ENCODE measurements around the gene KDM1B. TPM values are rescaled to one million over a fixed set of nuclear protein-coding genes. Genes with fewer than 3 reads are reported as not detected.

The KDM1B gene
- total and polyA plus RNA-seq, 2 donors, result 9.4 to 14.1 TPM

- no peak overlapping the region for H3K27ac ChIP-seq (ENCODE audit: low read depth in 1 of 2, low read length in 1 of 2)
- H3K4me1 ChIP-seq (ENCODE audit: control insufficient read depth in 2 of 2, insufficient read depth in 2 of 2, low read length in 2 of 2), result no peaks in the 10 kb centered on the region
- H3K27me3 ChIP-seq (ENCODE audit: control insufficient read depth in 2 of 2, insufficient read depth in 1 of 2, low read length in 1 of 2), result no peaks in the 10 kb centered on the region
- peaks cover 20 to 72% of the 10 kb centered on the region in 2 donors for H3K36me3 ChIP-seq (ENCODE audit: control insufficient read depth in 2 of 2, insufficient read depth in 2 of 2, low read length in 1 of 2)
- DNase-seq (ENCODE audit: low read depth in 6 of 9, low spot score in 9 of 9), result no peak
- no peaks in the 10 kb centered on the region for H3K9me3 ChIP-seq (ENCODE audit: control insufficient read depth in 2 of 2, insufficient read depth in 1 of 2, low read length in 1 of 2)
- WGBS, result over 99% methylated on average over 4 of the region's 4 CpGs
- no peak overlapping the region for H3K4me3 ChIP-seq (ENCODE audit: low read length in 2 of 2)
Observed at GRCh38 chr6:18249271-18249670, 94.0 kb downstream of the KDM1B start.

- DNase-seq (ENCODE audit: low read depth in 6 of 9, low spot score in 9 of 9), result no peak
- Histone ChIP-seq H3K9me3 (ENCODE audit: control insufficient read depth in 2 of 2, insufficient read depth in 1 of 2, low read length in 1 of 2) (no peaks in the 10 kb centered on the region), H3K27ac (ENCODE audit: low read depth in 1 of 2, low read length in 1 of 2) (no peak overlapping the region), H3K4me1 (ENCODE audit: control insufficient read depth in 2 of 2, insufficient read depth in 2 of 2, low read length in 2 of 2) (no peaks in the 10 kb centered on the region), H3K27me3 (ENCODE audit: control insufficient read depth in 2 of 2, insufficient read depth in 1 of 2, low read length in 1 of 2) (no peaks in the 10 kb centered on the region), H3K4me3 (ENCODE audit: low read length in 2 of 2) (no peak overlapping the region), H3K36me3 (ENCODE audit: control insufficient read depth in 2 of 2, insufficient read depth in 2 of 2, low read length in 1 of 2) (peaks cover 18 to 73% of the 10 kb centered on the region in 2 donors)
- WGBS, result 99% methylated on average over 5 of the region's 5 CpGs
Observed at GRCh38 chr6:18253635-18254034, 98.4 kb downstream of the KDM1B start.

GRCh38 chr6:18254793-18255192 lies 99.6 kb downstream of the KDM1B start:
- WGBS, result 98% methylated on average over 6 of the region's 6 CpGs
- Histone ChIP-seq H3K36me3 (ENCODE audit: control insufficient read depth in 2 of 2, insufficient read depth in 2 of 2, low read length in 1 of 2) (peaks cover 14 to 64% of the 10 kb centered on the region in 2 donors), H3K27me3 (ENCODE audit: control insufficient read depth in 2 of 2, insufficient read depth in 1 of 2, low read length in 1 of 2) (no peaks in the 10 kb centered on the region), H3K4me3 (ENCODE audit: low read length in 2 of 2) (no peak overlapping the region), H3K4me1 (ENCODE audit: control insufficient read depth in 2 of 2, insufficient read depth in 2 of 2, low read length in 2 of 2) (no peaks in the 10 kb centered on the region), H3K27ac (ENCODE audit: low read depth in 1 of 2, low read length in 1 of 2) (no peak overlapping the region), H3K9me3 (ENCODE audit: control insufficient read depth in 2 of 2, insufficient read depth in 1 of 2, low read length in 1 of 2) (no peaks in the 10 kb centered on the region)
- no peak for DNase-seq (ENCODE audit: low read depth in 6 of 9, low spot score in 9 of 9)

- Histone ChIP-seq H3K4me1 (ENCODE audit: control insufficient read depth in 2 of 2, insufficient read depth in 2 of 2, low read length in 2 of 2) (peaks cover 8 to 24% of the 10 kb centered on the region in 2 donors), H3K27ac (ENCODE audit: low read depth in 1 of 2, low read length in 1 of 2) (no peak overlapping the region), H3K27me3 (ENCODE audit: control insufficient read depth in 2 of 2, insufficient read depth in 1 of 2, low read length in 1 of 2) (no peaks in the 10 kb centered on the region), H3K4me3 (ENCODE audit: low read length in 2 of 2) (no peak overlapping the region), H3K36me3 (ENCODE audit: control insufficient read depth in 2 of 2, insufficient read depth in 2 of 2, low read length in 1 of 2) (peaks cover 4 to 42% of the 10 kb centered on the region in 2 donors), H3K9me3 (ENCODE audit: control insufficient read depth in 2 of 2, insufficient read depth in 1 of 2, low read length in 1 of 2) (no peaks in the 10 kb centered on the region)
- WGBS, result 95% methylated on average over 4 of the region's 4 CpGs
- DNase-seq (ENCODE audit: low read depth in 6 of 9, low spot score in 9 of 9), result no peak
Observed at GRCh38 chr6:18259675-18260447, 104.6 kb downstream of the KDM1B start.

GRCh38 chr6:18260448-18261106 lies 105.4 kb downstream of the KDM1B start:
- peaks cover 13 to 29% of the 10 kb centered on the region in 2 donors for H3K4me1 ChIP-seq (ENCODE audit: control insufficient read depth in 2 of 2, insufficient read depth in 2 of 2, low read length in 2 of 2)
- H3K4me3 ChIP-seq (ENCODE audit: low read length in 2 of 2), result no peak overlapping the region
- no peaks in the 10 kb centered on the region for H3K27me3 ChIP-seq (ENCODE audit: control insufficient read depth in 2 of 2, insufficient read depth in 1 of 2, low read length in 1 of 2)
- peak overlapping the region; percentile 14 to 25 for H3K27ac ChIP-seq (ENCODE audit: low read depth in 1 of 2, low read length in 1 of 2)
- 66% methylated on average over 4 of the region's 4 CpGs for WGBS
- DNase-seq (ENCODE audit: low read depth in 6 of 9, low spot score in 9 of 9), result no peak
- H3K9me3 ChIP-seq (ENCODE audit: control insufficient read depth in 2 of 2, insufficient read depth in 1 of 2, low read length in 1 of 2), result peaks cover 0 to 3% of the 10 kb centered on the region in 2 donors
- H3K36me3 ChIP-seq (ENCODE audit: control insufficient read depth in 2 of 2, insufficient read depth in 2 of 2, low read length in 1 of 2), result peaks cover 4 to 35% of the 10 kb centered on the region in 2 donors

- Histone ChIP-seq H3K4me1 (ENCODE audit: control insufficient read depth in 2 of 2, insufficient read depth in 2 of 2, low read length in 2 of 2) (peaks cover 13 to 29% of the 10 kb centered on the region in 2 donors), H3K9me3 (ENCODE audit: control insufficient read depth in 2 of 2, insufficient read depth in 1 of 2, low read length in 1 of 2) (peaks cover 2 to 14% of the 10 kb centered on the region in 2 donors), H3K4me3 (ENCODE audit: low read length in 2 of 2) (no peak overlapping the region), H3K27ac (ENCODE audit: low read depth in 1 of 2, low read length in 1 of 2) (no peak overlapping the region), H3K36me3 (ENCODE audit: control insufficient read depth in 2 of 2, insufficient read depth in 2 of 2, low read length in 1 of 2) (peaks cover 4 to 24% of the 10 kb centered on the region in 2 donors), H3K27me3 (ENCODE audit: control insufficient read depth in 2 of 2, insufficient read depth in 1 of 2, low read length in 1 of 2) (no peaks in the 10 kb centered on the region)
- DNase-seq (ENCODE audit: low read depth in 6 of 9, low spot score in 9 of 9), result no peak
- WGBS, result 91% methylated on average over 6 of the region's 6 CpGs
Observed at GRCh38 chr6:18261877-18262276, 106.7 kb downstream of the KDM1B start.

- Histone ChIP-seq H3K4me1 (ENCODE audit: control insufficient read depth in 2 of 2, insufficient read depth in 2 of 2, low read length in 2 of 2) (peaks cover 13 to 29% of the 10 kb centered on the region in 2 donors), H3K36me3 (ENCODE audit: control insufficient read depth in 2 of 2, insufficient read depth in 2 of 2, low read length in 1 of 2) (peaks cover 0 to 16% of the 10 kb centered on the region in 2 donors), H3K4me3 (ENCODE audit: low read length in 2 of 2) (peak overlapping the region; percentile 90 to 97), H3K27me3 (ENCODE audit: control insufficient read depth in 2 of 2, insufficient read depth in 1 of 2, low read length in 1 of 2) (no peaks in the 10 kb centered on the region), H3K27ac (ENCODE audit: low read depth in 1 of 2, low read length in 1 of 2) (peak overlapping the region; percentile 90 to 98), H3K9me3 (ENCODE audit: control insufficient read depth in 2 of 2, insufficient read depth in 1 of 2, low read length in 1 of 2) (peaks cover 2 to 14% of the 10 kb centered on the region in 2 donors)
- DNase-seq (ENCODE audit: low read depth in 6 of 9, low spot score in 9 of 9), result peak in 7 of 9 donors; percentile 13 to 78 (median 52)
- 5% methylated on average over 18 of the region's 18 CpGs for WGBS
Observed at GRCh38 chr6:18262702-18263417, 107.6 kb downstream of the KDM1B start.

- Histone ChIP-seq H3K4me1 (ENCODE audit: control insufficient read depth in 2 of 2, insufficient read depth in 2 of 2, low read length in 2 of 2) (peaks cover 13 to 30% of the 10 kb centered on the region in 2 donors), H3K36me3 (ENCODE audit: control insufficient read depth in 2 of 2, insufficient read depth in 2 of 2, low read length in 1 of 2) (peaks cover 0 to 14% of the 10 kb centered on the region in 2 donors), H3K27ac (ENCODE audit: low read depth in 1 of 2, low read length in 1 of 2) (peak overlapping the region; percentile 90 to 98), H3K27me3 (ENCODE audit: control insufficient read depth in 2 of 2, insufficient read depth in 1 of 2, low read length in 1 of 2) (no peaks in the 10 kb centered on the region), H3K4me3 (ENCODE audit: low read length in 2 of 2) (peak overlapping the region; percentile 90 to 97), H3K9me3 (ENCODE audit: control insufficient read depth in 2 of 2, insufficient read depth in 1 of 2, low read length in 1 of 2) (peaks cover 2 to 14% of the 10 kb centered on the region in 2 donors)
- under 1% methylated on average over 50 of the region's 50 CpGs for WGBS
- DNase-seq (ENCODE audit: low read depth in 6 of 9, low spot score in 9 of 9), result peak in 6 of 9 donors; percentile 21 to 53 (median 28)
Observed at GRCh38 chr6:18263418-18264218, 108.4 kb downstream of the KDM1B start.

Measured in thymus (tissue), 11 donors.